ENCODE data around the gene EIF3K. TPM values are rescaled to one million over a fixed set of nuclear protein-coding genes. Genes with fewer than 3 reads are reported as not detected.

Gene EIF3K
- total and polyA plus RNA-seq, 2 of the 8 experiments (the other 6 are each of a cell fraction or from before 2014, with no cell fraction given), result 329 to 937 TPM

Other genes with a start within 250 kb of the EIF3K start
- gene PSMD8, start 244.6 kb upstream of the EIF3K start, total RNA-seq (2021; fragmentation: NEBNext Ultra II Directional; extraction: Animal tissue kit (Norgen Biotek cat#: 25700)), result 170 and 183 TPM in 2 replicates
- gene PSMD8, start 244.6 kb upstream of the EIF3K start, polyA plus RNA-seq (2011; rRNA removed), result 410 and 486 TPM in 2 replicates
- 1.2 and 2.7 TPM in 2 replicates for gene GGN, start 231.2 kb upstream of the EIF3K start, total RNA-seq (2021; fragmentation: NEBNext Ultra II Directional; extraction: Animal tissue kit (Norgen Biotek cat#: 25700))
- 0.47 and 0.69 TPM in 2 replicates for gene GGN, start 231.2 kb upstream of the EIF3K start, polyA plus RNA-seq (2011; rRNA removed)
- 7.1 and 8.1 TPM in 2 replicates for gene SPRED3, start 230.5 kb upstream of the EIF3K start, total RNA-seq (2021; fragmentation: NEBNext Ultra II Directional; extraction: Animal tissue kit (Norgen Biotek cat#: 25700))
- gene SPRED3, start 230.5 kb upstream of the EIF3K start, polyA plus RNA-seq (2011; rRNA removed), result 10.3 and 13.5 TPM in 2 replicates
- 4.6 and 6.1 TPM in 2 replicates for gene FAM98C, start 216.1 kb upstream of the EIF3K start, total RNA-seq (2021; fragmentation: NEBNext Ultra II Directional; extraction: Animal tissue kit (Norgen Biotek cat#: 25700))
- 9.4 and 12.3 TPM in 2 replicates for gene FAM98C, start 216.1 kb upstream of the EIF3K start, polyA plus RNA-seq (2011; rRNA removed)
- gene RASGRP4, start 193.0 kb upstream of the EIF3K start, total RNA-seq (2021; fragmentation: NEBNext Ultra II Directional; extraction: Animal tissue kit (Norgen Biotek cat#: 25700)), result 1.9 and 2.0 TPM in 2 replicates
- gene RASGRP4, start 193.0 kb upstream of the EIF3K start, polyA plus RNA-seq (2011; rRNA removed), result 3.1 and 5.7 TPM in 2 replicates
- 10.7 and 11.8 TPM in 2 replicates for gene RYR1, start 185.5 kb upstream of the EIF3K start, total RNA-seq (2021; fragmentation: NEBNext Ultra II Directional; extraction: Animal tissue kit (Norgen Biotek cat#: 25700))
- 5.8 and 12.3 TPM in 2 replicates for gene RYR1, start 185.5 kb upstream of the EIF3K start, polyA plus RNA-seq (2011; rRNA removed)
- 10.4 and 14.4 TPM in 2 replicates for gene MAP4K1, start 1.2 kb upstream of the EIF3K start, total RNA-seq (2021; fragmentation: NEBNext Ultra II Directional; extraction: Animal tissue kit (Norgen Biotek cat#: 25700))
- gene MAP4K1, start 1.2 kb upstream of the EIF3K start, polyA plus RNA-seq (2011; rRNA removed), result 9.0 and 22.0 TPM in 2 replicates
- 520 and 530 TPM in 2 replicates for gene ACTN4, start 28.5 kb downstream of the EIF3K start, total RNA-seq (2021; fragmentation: NEBNext Ultra II Directional; extraction: Animal tissue kit (Norgen Biotek cat#: 25700))
- gene ACTN4, start 28.5 kb downstream of the EIF3K start, polyA plus RNA-seq (2011; rRNA removed), result 211 and 281 TPM in 2 replicates
- gene CAPN12, start 125.3 kb downstream of the EIF3K start, total RNA-seq (2021; fragmentation: NEBNext Ultra II Directional; extraction: Animal tissue kit (Norgen Biotek cat#: 25700)), result 7.9 and 8.8 TPM in 2 replicates
- 20.0 and 25.9 TPM in 2 replicates for gene CAPN12, start 125.3 kb downstream of the EIF3K start, polyA plus RNA-seq (2011; rRNA removed)
- gene LGALS7, start 154.3 kb downstream of the EIF3K start, total RNA-seq (2021; fragmentation: NEBNext Ultra II Directional; extraction: Animal tissue kit (Norgen Biotek cat#: 25700)), result not detected in 2 replicates
- gene LGALS7, start 154.3 kb downstream of the EIF3K start, polyA plus RNA-seq (2011; rRNA removed), result 0.32 and 1.2 TPM in 2 replicates
- gene LGALS7B, start 170.0 kb downstream of the EIF3K start, total RNA-seq (2021; fragmentation: NEBNext Ultra II Directional; extraction: Animal tissue kit (Norgen Biotek cat#: 25700)), result not detected in 2 replicates
- 3.6 and 6.2 TPM in 2 replicates for gene LGALS7B, start 170.0 kb downstream of the EIF3K start, polyA plus RNA-seq (2011; rRNA removed)
- 0.37 and 0.54 TPM in 2 replicates for gene LGALS4, start 193.8 kb downstream of the EIF3K start, total RNA-seq (2021; fragmentation: NEBNext Ultra II Directional; extraction: Animal tissue kit (Norgen Biotek cat#: 25700))
- gene LGALS4, start 193.8 kb downstream of the EIF3K start, polyA plus RNA-seq (2011; rRNA removed), result 0.32 and 0.71 TPM in 2 replicates
- gene ECH1, start 212.6 kb downstream of the EIF3K start, total RNA-seq (2021; fragmentation: NEBNext Ultra II Directional; extraction: Animal tissue kit (Norgen Biotek cat#: 25700)), result 101 and 103 TPM in 2 replicates
- gene ECH1, start 212.6 kb downstream of the EIF3K start, polyA plus RNA-seq (2011; rRNA removed), result 147 and 173 TPM in 2 replicates
- gene HNRNPL, start 230.8 kb downstream of the EIF3K start, total RNA-seq (2021; fragmentation: NEBNext Ultra II Directional; extraction: Animal tissue kit (Norgen Biotek cat#: 25700)), result 711 and 779 TPM in 2 replicates
- gene HNRNPL, start 230.8 kb downstream of the EIF3K start, polyA plus RNA-seq (2011; rRNA removed), result 403 and 404 TPM in 2 replicates

Data from H1 (cell line).